ENCODE results near the gene SPRR2E.
"Not testable (repeated sequence)": the region's sequence is repeated elsewhere in the genome, so short reads cannot be mapped to it uniquely, and the experiment has no call there.

The SPRR2E gene

DNA sequence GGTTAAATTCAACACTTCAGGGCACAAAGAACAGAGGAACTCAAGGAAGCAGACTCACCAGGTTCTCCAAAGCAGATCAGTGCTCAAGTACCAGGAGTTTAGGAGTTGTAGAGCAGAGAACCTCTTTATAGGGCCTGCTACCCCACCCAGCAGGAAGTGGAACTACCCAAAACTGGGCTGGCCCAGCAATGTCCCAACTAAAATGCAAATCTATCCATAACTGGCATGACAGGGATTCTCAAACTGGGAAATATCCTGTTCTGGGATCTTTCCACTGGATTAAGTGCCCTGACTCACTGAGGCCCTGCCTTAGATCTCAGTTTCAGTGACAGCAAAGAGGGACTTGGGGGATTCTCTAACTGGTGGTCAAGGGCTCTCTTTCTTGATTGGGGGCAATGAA lies at the start of gene SPRR2E:
Gene SPRR2E, minus strand, starts transcription at position 101 of the 400 bp plus-strand sequence. CDS start 775 bp downstream, outside the sequence.
- no peak for DNase-seq (ENCODE audit: extremely low read depth, low read depth)
- no peak within 1 kb of the TSS for H3K4me3 ChIP-seq (replicated peaks; ENCODE audit: low read depth, low read length)
- TF ChIP-seq, protein P1, sequence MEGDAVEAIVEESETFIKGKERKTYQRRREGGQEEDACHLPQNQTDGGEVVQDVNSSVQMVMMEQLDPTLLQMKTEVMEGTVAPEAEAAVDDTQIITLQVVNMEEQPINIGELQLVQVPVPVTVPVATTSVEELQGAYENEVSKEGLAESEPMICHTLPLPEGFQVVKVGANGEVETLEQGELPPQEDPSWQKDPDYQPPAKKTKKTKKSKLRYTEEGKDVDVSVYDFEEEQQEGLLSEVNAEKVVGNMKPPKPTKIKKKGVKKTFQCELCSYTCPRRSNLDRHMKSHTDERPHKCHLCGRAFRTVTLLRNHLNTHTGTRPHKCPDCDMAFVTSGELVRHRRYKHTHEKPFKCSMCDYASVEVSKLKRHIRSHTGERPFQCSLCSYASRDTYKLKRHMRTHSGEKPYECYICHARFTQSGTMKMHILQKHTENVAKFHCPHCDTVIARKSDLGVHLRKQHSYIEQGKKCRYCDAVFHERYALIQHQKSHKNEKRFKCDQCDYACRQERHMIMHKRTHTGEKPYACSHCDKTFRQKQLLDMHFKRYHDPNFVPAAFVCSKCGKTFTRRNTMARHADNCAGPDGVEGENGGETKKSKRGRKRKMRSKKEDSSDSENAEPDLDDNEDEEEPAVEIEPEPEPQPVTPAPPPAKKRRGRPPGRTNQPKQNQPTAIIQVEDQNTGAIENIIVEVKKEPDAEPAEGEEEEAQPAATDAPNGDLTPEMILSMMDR (IDR thresholded peaks at IDR 0.05; ENCODE audit: low read depth, low read length, missing control alignments): no peak

DNA sequence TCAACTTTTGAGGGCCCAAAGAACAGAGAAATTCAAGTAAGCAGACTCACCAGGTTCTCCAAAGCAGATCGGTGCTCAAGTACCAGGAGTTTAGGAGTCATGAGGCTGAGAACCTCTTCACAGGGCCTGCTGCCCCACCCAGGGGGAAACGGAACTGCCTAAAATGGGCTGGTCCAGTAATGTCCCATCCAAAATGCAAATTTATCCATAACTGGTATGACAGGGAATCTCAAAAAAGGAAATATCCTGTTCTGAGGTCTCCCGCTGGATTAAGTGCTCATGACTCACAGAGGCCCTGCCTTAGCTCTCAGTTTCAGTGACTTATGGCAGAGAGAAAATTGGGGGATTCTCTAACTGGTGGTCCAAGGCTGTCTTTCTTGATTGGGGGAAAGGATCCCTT lies 47.1 kb upstream of the SPRR2E start:
- DNase-seq (ENCODE audit: extremely low read depth, low read depth): no peak
- no peak overlapping the region for H3K4me3 ChIP-seq (replicated peaks; ENCODE audit: low read depth, low read length)
- TF ChIP-seq, protein P1 (IDR thresholded peaks at IDR 0.05; ENCODE audit: low read depth, low read length, missing control alignments): no peak

DNA sequence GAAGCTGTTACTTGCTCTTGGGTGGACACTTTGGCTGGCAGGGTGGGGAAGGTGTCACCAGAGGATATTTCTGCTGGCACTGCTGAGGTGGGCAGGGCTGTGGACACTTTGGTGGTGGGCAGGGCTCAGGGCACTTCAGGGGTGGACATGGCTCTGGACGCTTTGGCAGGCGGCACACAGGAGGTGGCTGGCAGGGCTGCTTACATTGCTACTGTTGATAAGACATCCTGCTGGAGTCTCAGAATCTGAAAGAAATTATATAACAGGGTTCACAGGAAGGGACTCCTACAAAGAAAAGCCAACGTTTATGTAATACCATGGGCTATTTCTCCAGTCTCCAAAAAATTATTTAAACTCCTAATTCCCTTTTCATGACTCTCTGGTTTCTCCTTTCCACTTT lies 46.2 kb upstream of the SPRR2E start:
- DNase-seq (ENCODE audit: extremely low read depth, low read depth): no peak
- no peak overlapping the region for H3K4me3 ChIP-seq (replicated peaks; ENCODE audit: low read depth, low read length)
- TF ChIP-seq, protein P1 (IDR thresholded peaks at IDR 0.05; ENCODE audit: low read depth, low read length, missing control alignments): no peak

DNA sequence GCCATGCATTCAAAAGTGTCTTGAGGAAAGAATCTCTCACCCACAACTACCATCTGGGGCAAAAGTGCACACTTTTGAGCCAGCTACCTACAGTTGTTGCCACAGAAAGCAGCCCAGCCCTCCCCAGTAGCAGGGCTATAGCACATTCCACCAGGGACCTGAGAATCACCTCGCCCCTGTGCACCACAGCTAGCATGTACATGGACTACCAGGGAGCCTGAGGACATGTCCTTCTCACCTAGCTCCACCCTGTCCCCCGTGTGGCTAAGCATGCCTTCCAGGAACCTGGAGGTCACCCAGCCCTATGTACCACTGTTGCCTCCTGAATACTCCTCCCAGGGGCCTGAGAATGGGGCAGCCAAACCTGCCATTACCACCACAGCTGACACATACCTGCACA lies 39.4 kb upstream of the SPRR2E start:
- DNase-seq (ENCODE audit: extremely low read depth, low read depth): no peak
- TF ChIP-seq, protein P1 (IDR thresholded peaks at IDR 0.05; ENCODE audit: low read depth, low read length, missing control alignments): no peak
- H3K4me3 ChIP-seq (replicated peaks; ENCODE audit: low read depth, low read length): no peak overlapping the region

DNA sequence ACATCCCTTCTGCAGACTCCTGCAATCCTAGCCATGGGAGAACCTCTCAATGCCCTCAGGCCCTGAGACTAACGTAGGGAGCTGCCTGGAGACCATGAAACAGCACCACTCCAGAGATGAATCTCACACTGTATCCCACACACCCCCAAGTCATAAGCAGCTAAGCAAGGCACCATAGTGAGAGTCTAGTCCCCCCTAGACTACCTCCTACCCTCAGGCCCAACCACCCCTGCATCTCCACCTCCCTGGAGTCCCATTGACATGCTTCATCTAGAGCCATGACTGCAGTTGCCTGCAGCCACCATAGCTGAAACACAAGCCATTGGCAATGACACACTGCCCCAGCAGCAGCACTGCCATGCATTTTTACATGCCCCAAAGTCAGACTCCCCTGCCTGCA lies 38.9 kb upstream of the SPRR2E start:
- TF ChIP-seq, protein P1 (IDR thresholded peaks at IDR 0.05; ENCODE audit: low read depth, low read length, missing control alignments): no peak
- no peak overlapping the region for H3K4me3 ChIP-seq (replicated peaks; ENCODE audit: low read depth, low read length)
- no peak for DNase-seq (ENCODE audit: extremely low read depth, low read depth)

DNA sequence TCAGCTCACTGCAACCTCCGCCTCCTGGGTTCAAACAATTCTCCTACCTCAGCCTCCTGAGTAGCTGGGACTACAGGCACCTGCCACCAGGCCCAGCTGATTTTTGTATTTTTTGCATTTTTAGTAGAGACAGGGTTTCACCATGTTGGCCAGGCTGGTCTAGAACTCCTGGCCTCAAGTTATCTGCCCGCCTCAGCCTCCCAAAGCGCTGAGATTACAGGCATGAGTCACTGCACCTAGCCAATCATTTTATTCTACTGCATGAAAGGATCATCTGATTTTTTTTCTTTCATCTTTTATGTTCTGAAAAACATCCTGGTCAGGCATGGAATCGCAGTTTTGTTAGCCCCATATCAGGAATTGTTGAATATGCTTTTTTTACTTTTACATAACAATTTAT lies 34.4 kb upstream of the SPRR2E start:
- DNase-seq (ENCODE audit: extremely low read depth, low read depth); H3K4me3 ChIP-seq (replicated peaks; ENCODE audit: low read depth, low read length): not testable (repeated sequence)

DNA sequence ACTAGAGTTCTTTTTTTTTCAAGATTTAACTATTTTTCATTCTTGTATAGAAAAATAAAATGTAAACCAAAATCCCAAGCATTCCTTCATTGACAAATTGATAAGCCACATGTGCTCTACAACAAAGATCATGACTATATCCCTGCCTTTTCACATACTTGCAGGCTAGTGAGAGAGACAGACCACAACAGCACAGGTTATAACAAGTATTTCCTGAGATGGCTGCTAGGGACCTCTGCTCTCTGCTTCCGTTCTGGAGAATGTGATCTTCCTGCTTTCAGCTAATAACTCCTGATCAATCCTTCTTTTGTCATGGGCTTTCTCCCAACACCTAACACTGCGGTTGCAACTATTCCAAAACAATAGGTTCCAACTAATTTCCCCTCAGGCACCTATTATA lies 33.0 kb upstream of the SPRR2E start:
- no peak for DNase-seq (ENCODE audit: extremely low read depth, low read depth)
- TF ChIP-seq, protein P1 (IDR thresholded peaks at IDR 0.05; ENCODE audit: low read depth, low read length, missing control alignments): no peak
- H3K4me3 ChIP-seq (replicated peaks; ENCODE audit: low read depth, low read length): no peak overlapping the region
